GM18909 (cell line): ENCODE data around the gene XYLT1.

Experiments used
- ATAC-seq: cut with Tn5 transposase; IDR thresholded peaks from one replicate; pipeline ENCODE4 v1.9.1; 2021; ENCODE audit warnings: mild to moderate bottlenecking; ENCODE audit not compliant: unreplicated experiment, poor library complexity

Gene XYLT1

GRCh38 chr16:17176199-17176598 is 294.6 kb downstream of the XYLT1 start:
- ATAC-seq = no peak

- ATAC-seq = no peak
Measured at GRCh38 chr16:17173281-17173680, 297.5 kb downstream of the XYLT1 start.

GRCh38 chr16:17171250-17172143 is 299.3 kb downstream of the XYLT1 start:
- ATAC-seq = no peak

GRCh38 chr16:17170435-17170834 is 300.3 kb downstream of the XYLT1 start:
- no peak for ATAC-seq

GRCh38 chr16:17168181-17168580 is 302.6 kb downstream of the XYLT1 start:
- no peak for ATAC-seq

- ATAC-seq = no peak
Measured at GRCh38 chr16:17166095-17166494, 304.7 kb downstream of the XYLT1 start.

- no peak for ATAC-seq
Measured at GRCh38 chr16:17162560-17162959, 308.2 kb downstream of the XYLT1 start.

- no peak for ATAC-seq
Measured at GRCh38 chr16:17160920-17161431, 309.8 kb downstream of the XYLT1 start.

GRCh38 chr16:17160285-17160853 is 310.4 kb downstream of the XYLT1 start:
- ATAC-seq = no peak

GRCh38 chr16:17159617-17160016 is 311.1 kb downstream of the XYLT1 start:
- ATAC-seq = no peak

GRCh38 chr16:17155936-17156335 is 314.8 kb downstream of the XYLT1 start:
- no peak for ATAC-seq

GRCh38 chr16:17155485-17155884 is 315.3 kb downstream of the XYLT1 start:
- ATAC-seq = no peak

- no peak for ATAC-seq
Measured at GRCh38 chr16:17154981-17155380, 315.8 kb downstream of the XYLT1 start.

GRCh38 chr16:17152311-17152710 is 318.4 kb downstream of the XYLT1 start:
- ATAC-seq = no peak

- no peak for ATAC-seq
Measured at GRCh38 chr16:17151335-17151734, 319.4 kb downstream of the XYLT1 start.

GRCh38 chr16:17149904-17150483 is 320.8 kb downstream of the XYLT1 start:
- no peak for ATAC-seq

- ATAC-seq = no peak
Measured at GRCh38 chr16:17147942-17148341, 322.8 kb downstream of the XYLT1 start.

GRCh38 chr16:17145029-17145428 is 325.7 kb downstream of the XYLT1 start:
- no peak for ATAC-seq

GRCh38 chr16:17144431-17144830 is 326.3 kb downstream of the XYLT1 start:
- ATAC-seq = no peak

GRCh38 chr16:17143546-17144419 is 327.0 kb downstream of the XYLT1 start:
- no peak for ATAC-seq
